HG02943 (cell line): ENCODE data around the gene RUNDC1.
"Not testable (repeated sequence)": the region's sequence is repeated elsewhere in the genome, so short reads cannot be mapped to it uniquely, and the experiment has no call there.

Source experiments
- ATAC-seq: cut with Tn5 transposase; IDR thresholded peaks from one replicate; pipeline ENCODE4 v1.9.1; 2021; ENCODE audit warnings: mild to moderate bottlenecking, low read depth, moderate library complexity; ENCODE audit not compliant: unreplicated experiment

The RUNDC1 gene

GRCh38 chr17:42980274-42980765, at the start of gene RUNDC1:
TSS of gene RUNDC1 (plus strand) at chr17:42980565. CDS start at chr17:42980577, 12 bp downstream.
- ATAC-seq, result peak; percentile 76

GRCh38 chr17:42937712-42938596, 42.4 kb upstream of the RUNDC1 start:
- ATAC-seq, result no peak

GRCh38 chr17:42944211-42944610, 36.2 kb upstream of the RUNDC1 start:
- no peak for ATAC-seq

- ATAC-seq, result no peak
These were observed 33.6 kb upstream of the RUNDC1 start for GRCh38 chr17:42946812-42947211.

- no peak for ATAC-seq
These were observed 30.2 kb upstream of the RUNDC1 start for GRCh38 chr17:42950044-42950783.

GRCh38 chr17:42953669-42954068, 26.7 kb upstream of the RUNDC1 start:
- ATAC-seq, result no peak

GRCh38 chr17:42964161-42964932, 16.0 kb upstream of the RUNDC1 start, which contains the start of gene AARSD1:
TSS of gene AARSD1 (minus strand) at chr17:42964454. CDS start at chr17:42964440, 14 bp downstream.
- ATAC-seq, result peak; percentile 66

- ATAC-seq, result no peak
These were observed 12.4 kb upstream of the RUNDC1 start for GRCh38 chr17:42967925-42968324.

- ATAC-seq, result no peak
These were observed 11.3 kb upstream of the RUNDC1 start for GRCh38 chr17:42969001-42969581.

GRCh38 chr17:42971589-42971988, 8.8 kb upstream of the RUNDC1 start:
- no peak for ATAC-seq

GRCh38 chr17:42973323-42973722, 7.0 kb upstream of the RUNDC1 start:
- not testable (repeated sequence) for ATAC-seq

GRCh38 chr17:42975265-42975664, 5.1 kb upstream of the RUNDC1 start:
- ATAC-seq, result no peak

- not testable (repeated sequence) for ATAC-seq
These were observed 4.7 kb upstream of the RUNDC1 start for GRCh38 chr17:42975701-42976100.

GRCh38 chr17:42979511-42980273, 673 bp upstream of the RUNDC1 start, which contains the start of gene PTGES3L:
TSS of gene PTGES3L (minus strand) at chr17:42980080. CDS start at chr17:42980053, 27 bp downstream.
- no peak for ATAC-seq

GRCh38 chr17:42980766-42981397, 517 bp downstream of the RUNDC1 start:
- ATAC-seq, result peak; percentile 38

GRCh38 chr17:42982266-42982665, 1.9 kb downstream of the RUNDC1 start:
- no peak for ATAC-seq

- no peak for ATAC-seq
These were observed 4.9 kb downstream of the RUNDC1 start for GRCh38 chr17:42985225-42985624.

- ATAC-seq, result no peak
These were observed 8.8 kb downstream of the RUNDC1 start for GRCh38 chr17:42989141-42989540.
